Dendritic cell treated with granulocyte-macrophage colony-stimulating factor and Interleukin-4, amounts not matched to agents 40 ng/mL and 50 ng/mL, for 4 days (primary cell): ENCODE results near the gene OR56A3.
"Not testable (repeated sequence)": the region's sequence is repeated elsewhere in the genome, so short reads cannot be mapped to it uniquely, and the experiment has no call there.

ENCODE experiments used
- H3K27ac Mint-ChIP-seq: one replicate; pipeline ENCODE4 v1.8.0; 2022; ENCODE audit warnings: mild to moderate bottlenecking, mixed read lengths
- H3K27me3 Mint-ChIP-seq: one replicate; pipeline ENCODE4 v1.8.0; 2022; ENCODE audit warnings: mild to moderate bottlenecking, mixed read lengths
- H3K36me3 Mint-ChIP-seq: one replicate; pipeline ENCODE4 v1.8.0; 2022; ENCODE audit warnings: low read depth, mixed read lengths
- H3K4me1 Mint-ChIP-seq: one replicate; pipeline ENCODE4 v1.8.0; 2022; ENCODE audit warnings: low read depth, mixed read lengths
- H3K4me3 Mint-ChIP-seq: one replicate; pipeline ENCODE4 v1.8.0; 2022; ENCODE audit warnings: mild to moderate bottlenecking, moderate library complexity, mixed read lengths
- H3K9me3 Mint-ChIP-seq: one replicate; pipeline ENCODE4 v1.8.0; 2022; ENCODE audit warnings: mixed read lengths
- intact Hi-C: fragments of 100-400 bp; cut with micrococcal nuclease; formaldehyde crosslinking; loops from one replicate; pipeline ENCODE4 v1.15.0; 2022

The OR56A3 gene

GRCh38 chr11:5937868-5938602 lies 4.0 kb upstream of the OR56A3 start:
- Mint-ChIP-seq H3K27me3 (no peaks in the 10 kb centered on the region), H3K36me3 (no peaks in the 10 kb centered on the region)

GRCh38 chr11:5938603-5938965 lies 3.5 kb upstream of the OR56A3 start:
- H3K27me3 Mint-ChIP-seq, result no peaks in the 10 kb centered on the region
- H3K27ac Mint-ChIP-seq, result no peak overlapping the region
- intact Hi-C loops, result no loop called here
- peaks cover 39% of the 10 kb centered on the region for H3K9me3 Mint-ChIP-seq
- no peak overlapping the region for H3K4me3 Mint-ChIP-seq
- no peaks in the 10 kb centered on the region for H3K4me1 Mint-ChIP-seq
- no peaks in the 10 kb centered on the region for H3K36me3 Mint-ChIP-seq

More at GRCh38 chr11:5937868-5938602, 4.0 kb upstream of the OR56A3 start:
- H3K9me3 Mint-ChIP-seq, result peaks cover 44% of the 10 kb centered on the region
- intact Hi-C loops, result no loop called here
- no peak overlapping the region for H3K4me3 Mint-ChIP-seq
- no peak overlapping the region for H3K27ac Mint-ChIP-seq
- no peaks in the 10 kb centered on the region for H3K4me1 Mint-ChIP-seq

GRCh38 chr11:5940748-5941147 lies 1.3 kb upstream of the OR56A3 start:
- Mint-ChIP-seq H3K27me3 (no peaks in the 10 kb centered on the region), H3K27ac (no peak overlapping the region), H3K4me3 (no peak overlapping the region), H3K4me1 (no peaks in the 10 kb centered on the region), H3K9me3 (peaks cover 33% of the 10 kb centered on the region), H3K36me3 (no peaks in the 10 kb centered on the region)
- intact Hi-C loops, result no loop called here

GRCh38 chr11:5955586-5955985 lies 13.5 kb downstream of the OR56A3 start:
- intact Hi-C loops, result no loop called here
- no peak overlapping the region for H3K27ac Mint-ChIP-seq
- no peak overlapping the region for H3K4me3 Mint-ChIP-seq
- peaks cover 15% of the 10 kb centered on the region for H3K9me3 Mint-ChIP-seq
- H3K36me3 Mint-ChIP-seq, result no peaks in the 10 kb centered on the region
- H3K27me3 Mint-ChIP-seq, result no peaks in the 10 kb centered on the region
- H3K4me1 Mint-ChIP-seq, result no peaks in the 10 kb centered on the region

GRCh38 chr11:5960704-5961320 lies 18.8 kb downstream of the OR56A3 start:
- H3K4me1 Mint-ChIP-seq, intact Hi-C loops, H3K4me3 Mint-ChIP-seq, H3K27ac Mint-ChIP-seq, H3K36me3 Mint-ChIP-seq, H3K27me3 Mint-ChIP-seq: not testable (repeated sequence)
- H3K9me3 Mint-ChIP-seq, result peaks cover 45% of the 10 kb centered on the region

GRCh38 chr11:5966958-5967357 lies 24.9 kb downstream of the OR56A3 start:
- peaks cover 22% of the 10 kb centered on the region for H3K9me3 Mint-ChIP-seq
- intact Hi-C loops, result no loop called here

GRCh38 chr11:5967708-5968107 lies 25.7 kb downstream of the OR56A3 start:
- no peak overlapping the region for H3K4me3 Mint-ChIP-seq
- H3K9me3 Mint-ChIP-seq, result peaks cover 15% of the 10 kb centered on the region
- no peak overlapping the region for H3K27ac Mint-ChIP-seq
- intact Hi-C loops, result no loop called here
- peaks cover 4% of the 10 kb centered on the region for H3K27me3 Mint-ChIP-seq
- no peaks in the 10 kb centered on the region for H3K4me1 Mint-ChIP-seq
- H3K36me3 Mint-ChIP-seq, result no peaks in the 10 kb centered on the region

More at GRCh38 chr11:5966958-5967357, 24.9 kb downstream of the OR56A3 start:
- peaks cover 4% of the 10 kb centered on the region for H3K27me3 Mint-ChIP-seq
- no peaks in the 10 kb centered on the region for H3K4me1 Mint-ChIP-seq
- H3K27ac Mint-ChIP-seq, result no peak overlapping the region
- no peaks in the 10 kb centered on the region for H3K36me3 Mint-ChIP-seq
- no peak overlapping the region for H3K4me3 Mint-ChIP-seq

GRCh38 chr11:5968394-5968793 lies 26.3 kb downstream of the OR56A3 start, which contains the start of gene OR56A5:
OR56A5 (minus strand) TSS chr11:5968494; CDS start chr11:5968494, 0 bp downstream.
- no peaks in the 10 kb centered on the region for H3K36me3 Mint-ChIP-seq

GRCh38 chr11:5973530-5973929 lies 31.5 kb downstream of the OR56A3 start:
- Mint-ChIP-seq H3K9me3 (peaks cover 18% of the 10 kb centered on the region), H3K4me3 (no peak overlapping the region), H3K27ac (no peak overlapping the region), H3K4me1 (no peaks in the 10 kb centered on the region), H3K27me3 (peaks cover 4% of the 10 kb centered on the region), H3K36me3 (no peaks in the 10 kb centered on the region)
- intact Hi-C loops, result no loop called here

More at GRCh38 chr11:5968394-5968793, 26.3 kb downstream of the OR56A3 start, which contains the start of gene OR56A5:
- Mint-ChIP-seq H3K27me3 (peaks cover 4% of the 10 kb centered on the region), H3K4me3 (no peak within 1 kb of the TSS), H3K9me3 (peaks cover 8% of the 10 kb centered on the region), H3K4me1 (no peaks in the 10 kb centered on the region), H3K27ac (no peak within 1 kb of the TSS)
- intact Hi-C loops, result no loop called here

GRCh38 chr11:5983443-5983842 lies 41.4 kb downstream of the OR56A3 start:
- Mint-ChIP-seq H3K4me3 (no peak overlapping the region), H3K4me1 (no peaks in the 10 kb centered on the region), H3K36me3 (no peaks in the 10 kb centered on the region), H3K27ac (no peak overlapping the region), H3K27me3 (peaks cover 4% of the 10 kb centered on the region), H3K9me3 (peaks cover 23% of the 10 kb centered on the region)
- intact Hi-C loops, result no loop called here

GRCh38 chr11:5986885-5987284 lies 44.8 kb downstream of the OR56A3 start, which contains the start of gene OR52L1:
OR52L1 (minus strand) TSS chr11:5986985; CDS start chr11:5986930, 55 bp downstream.
- Mint-ChIP-seq H3K4me3 (no peak within 1 kb of the TSS), H3K4me1 (no peaks in the 10 kb centered on the region), H3K27ac (no peak within 1 kb of the TSS), H3K36me3 (no peaks in the 10 kb centered on the region), H3K27me3 (peaks cover 10% of the 10 kb centered on the region), H3K9me3 (no peaks in the 10 kb centered on the region)
- intact Hi-C loops, result no loop called here

- H3K9me3 Mint-ChIP-seq, result no peaks in the 10 kb centered on the region
- H3K4me1 Mint-ChIP-seq, result no peaks in the 10 kb centered on the region
- intact Hi-C loops, result no loop called here
- no peaks in the 10 kb centered on the region for H3K36me3 Mint-ChIP-seq
- H3K27ac Mint-ChIP-seq, result no peak overlapping the region
- no peak overlapping the region for H3K4me3 Mint-ChIP-seq
- H3K27me3 Mint-ChIP-seq, result peaks cover 12% of the 10 kb centered on the region
Observed at GRCh38 chr11:5989203-5989602, 47.2 kb downstream of the OR56A3 start.

- no peak overlapping the region for H3K4me3 Mint-ChIP-seq
- no peaks in the 10 kb centered on the region for H3K4me1 Mint-ChIP-seq
- H3K36me3 Mint-ChIP-seq, result no peaks in the 10 kb centered on the region
- peaks cover 12% of the 10 kb centered on the region for H3K27me3 Mint-ChIP-seq
- H3K9me3 Mint-ChIP-seq, result no peaks in the 10 kb centered on the region
- H3K27ac Mint-ChIP-seq, result no peak overlapping the region
- intact Hi-C loops, result loop anchor here (2.0 kb wide), 1 partner anchor 361 kb away; no protein-coding TSS in a partner anchor
Observed at GRCh38 chr11:5992150-5992549, 50.1 kb downstream of the OR56A3 start.

GRCh38 chr11:5992604-5993251 lies 50.7 kb downstream of the OR56A3 start:
- no peaks in the 10 kb centered on the region for H3K36me3 Mint-ChIP-seq
- peaks cover 11% of the 10 kb centered on the region for H3K27me3 Mint-ChIP-seq
- no peaks in the 10 kb centered on the region for H3K4me1 Mint-ChIP-seq
- H3K27ac Mint-ChIP-seq, result no peak overlapping the region
- no peak overlapping the region for H3K4me3 Mint-ChIP-seq
- intact Hi-C loops, result loop anchor here (2.0 kb wide), 1 partner anchor 360 kb away; no protein-coding TSS in a partner anchor
- no peaks in the 10 kb centered on the region for H3K9me3 Mint-ChIP-seq
